Tibial artery (tissue), 4 donors: ENCODE results near the gene CLBA1.

ENCODE experiments used
- DNase-seq, 2 donors: peaks; one replicate each; pipeline ENCODE4 v3.0.0-alpha.2; 2019
- H3K27ac ChIP-seq, 2 donors: fragments of 200-600 bp; sonication (generic) in 1 of 2; 1 replicate in 1 of 2; 2 replicates in 1 of 2; pipeline ENCODE4 v1.5.1; 2018 to 2019; ENCODE audit warnings: mild to moderate bottlenecking in 1 of 2
- H3K27me3 ChIP-seq, 2 donors: fragments of 200-600 bp; sonication (generic) in 1 of 2; one replicate each; pipeline versions ENCODE4 v1.5.1 to v1.6.0; 2016 to 2019
- H3K36me3 ChIP-seq, 3 donors: fragments of 200-600 bp; sonication (generic) in 2 of 3; one replicate each; pipeline ENCODE4 v1.5.1; 2016 to 2019; ENCODE audit warnings: mild to moderate bottlenecking in 2 of 3
- H3K4me1 ChIP-seq, 4 donors: fragments of 200-600 bp; sonication (generic) in 2 of 4; 1 replicate in 3 of 4; 2 replicates in 1 of 4; pipeline ENCODE4 v1.5.1; 2016 to 2019
- H3K4me3 ChIP-seq, 2 donors: fragments of 200-600 bp; sonication (generic) in 1 of 2; 1 replicate in 1 of 2; 2 replicates in 1 of 2; pipeline ENCODE4 v1.5.1; 2018 to 2019; ENCODE audit warnings: mild to moderate bottlenecking in 2 of 2
- H3K9me3 ChIP-seq, 3 donors: fragments of 200-600 bp; sonication (generic) in 1 of 3; one replicate each; pipeline ENCODE4 v1.5.1; 2016 to 2019
- CTCF ChIP-seq, 2 experiments: fragments of 200-600 bp in 1 of 2; fragments of 450-650 bp in 1 of 2; IDR thresholded peaks; one replicate each; pipeline ENCODE4 v1.5.1; 2017 to 2019; ENCODE audit warnings: antibody characterized with exemption in 2 of 2, mild to moderate bottlenecking in 1 of 2, moderate library complexity in 1 of 2
- intact Hi-C: fragments of 100-400 bp; cut with DNase I; formaldehyde crosslinking; loops from one replicate; pipeline ENCODE4 v1.15.0; 2023; ENCODE audit warnings: low total_unique reads

CLBA1 gene

DNA sequence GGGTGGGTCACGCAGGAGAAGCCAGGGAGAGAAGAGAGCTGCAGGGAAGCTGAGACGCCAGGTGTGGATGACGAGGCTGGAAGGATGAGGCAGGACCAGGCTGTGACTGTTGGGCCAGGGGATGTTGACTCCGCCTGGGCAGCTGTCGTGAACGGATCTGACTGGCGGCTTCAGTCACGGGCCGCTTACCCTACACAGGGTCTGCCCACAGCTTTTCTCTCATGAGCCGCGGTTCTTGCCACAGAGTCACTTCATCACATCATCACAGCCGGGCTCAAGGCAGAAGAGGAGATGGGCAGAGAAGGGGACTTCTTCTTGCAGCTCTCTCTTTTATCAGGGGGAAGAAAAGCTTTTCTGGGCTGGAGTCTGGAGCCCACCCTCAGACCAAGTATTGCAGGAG, 7.7 kb downstream of the CLBA1 start:
- Histone ChIP-seq H3K9me3 (no peaks in the 10 kb centered on the region), H3K4me3 (no peak overlapping the region), H3K27me3 (no peaks in the 10 kb centered on the region), H3K4me1 (peaks cover 0 to 3% (median 0%) of the 10 kb centered on the region in 4 donors), H3K27ac (no peak overlapping the region), H3K36me3 (peaks cover 0 to 73% (median 28%) of the 10 kb centered on the region in 3 donors)
- no peak for TF ChIP-seq CTCF (IDR thresholded peaks at IDR 0.05)
- intact Hi-C loops: no loop called here
- no peak for DNase-seq

- no peak overlapping the region for H3K27ac ChIP-seq
- peaks cover 0 to 73% (median 28%) of the 10 kb centered on the region in 3 donors for H3K36me3 ChIP-seq
- H3K4me1 ChIP-seq: peaks cover 0 to 3% (median 0%) of the 10 kb centered on the region in 4 donors
- no peaks in the 10 kb centered on the region for H3K27me3 ChIP-seq
- TF ChIP-seq CTCF (IDR thresholded peaks at IDR 0.05): no peak
- H3K4me3 ChIP-seq: no peak overlapping the region
- intact Hi-C loops: no loop called here
- no peaks in the 10 kb centered on the region for H3K9me3 ChIP-seq
- DNase-seq: no peak
Observed at GRCh38 chr14:104993808-104994591, 8.4 kb downstream of the CLBA1 start.

GRCh38 chr14:104994978-104995377, 9.4 kb downstream of the CLBA1 start:
- no peak for DNase-seq

DNA sequence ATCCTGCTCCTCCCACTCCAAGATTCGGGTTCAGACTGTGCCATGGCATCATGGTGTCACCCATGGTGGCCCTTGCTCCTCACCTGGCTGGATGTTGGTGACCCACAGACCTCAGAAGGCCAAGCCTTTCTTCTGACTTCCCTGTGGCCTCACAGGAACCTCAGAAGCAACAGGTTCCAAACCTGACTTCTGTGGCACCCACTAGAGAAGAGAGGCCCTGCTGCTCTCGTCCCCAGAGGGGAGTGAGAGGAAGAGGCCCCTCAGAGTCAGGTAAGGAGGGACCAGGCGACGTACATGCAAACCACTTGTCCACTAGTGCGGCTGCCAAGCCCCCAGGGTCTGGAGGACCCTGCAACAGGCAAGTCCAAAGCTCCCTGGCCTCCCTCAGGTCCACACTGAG, 10.4 kb downstream of the CLBA1 start:
- DNase-seq: no peak
- no peak for TF ChIP-seq CTCF (IDR thresholded peaks at IDR 0.05)
- Histone ChIP-seq H3K27ac (no peak overlapping the region), H3K27me3 (no peaks in the 10 kb centered on the region), H3K4me3 (no peak overlapping the region), H3K4me1 (no peaks in the 10 kb centered on the region), H3K36me3 (peaks cover 4 to 60% (median 29%) of the 10 kb centered on the region in 3 donors), H3K9me3 (no peaks in the 10 kb centered on the region)
- intact Hi-C loops: no loop called here

More at GRCh38 chr14:104994978-104995377, 9.4 kb downstream of the CLBA1 start:
- no peaks in the 10 kb centered on the region for H3K4me1 ChIP-seq
- H3K27me3 ChIP-seq: no peaks in the 10 kb centered on the region
- peaks cover 4 to 64% (median 33%) of the 10 kb centered on the region in 3 donors for H3K36me3 ChIP-seq
- H3K9me3 ChIP-seq: no peaks in the 10 kb centered on the region
- no peak overlapping the region for H3K27ac ChIP-seq
- intact Hi-C loops: no loop called here
- no peak overlapping the region for H3K4me3 ChIP-seq
- TF ChIP-seq CTCF (IDR thresholded peaks at IDR 0.05): no peak

DNA sequence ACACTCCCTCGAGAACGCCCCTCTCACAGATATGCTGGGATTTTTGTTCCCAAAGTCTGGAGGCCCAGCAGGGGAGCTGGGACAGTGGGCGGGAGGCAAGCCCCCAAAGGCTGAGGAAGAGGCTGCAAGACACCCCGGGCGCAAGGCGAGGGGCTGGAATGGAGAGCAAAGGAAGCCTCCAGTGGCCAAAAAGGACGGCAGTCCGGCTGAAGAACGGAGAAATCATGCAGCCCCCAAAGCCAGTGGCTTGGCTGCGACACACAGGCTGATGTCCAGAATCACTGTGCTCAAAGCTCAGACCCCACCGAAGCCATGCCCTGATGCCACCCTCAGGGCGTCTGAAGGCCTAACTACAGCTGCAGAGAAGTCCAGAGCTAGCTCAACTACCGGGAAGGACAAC, 10.9 kb downstream of the CLBA1 start:
- intact Hi-C loops: no loop called here
- Histone ChIP-seq H3K4me1 (no peaks in the 10 kb centered on the region), H3K27ac (no peak overlapping the region), H3K27me3 (no peaks in the 10 kb centered on the region), H3K9me3 (no peaks in the 10 kb centered on the region), H3K36me3 (peaks cover 4 to 55% (median 28%) of the 10 kb centered on the region in 3 donors), H3K4me3 (no peak overlapping the region)
- no peak for DNase-seq
- no peak for TF ChIP-seq CTCF (IDR thresholded peaks at IDR 0.05)
